GM12878 (cell line): ENCODE data around the gene VASP. TPM values are rescaled to one million over a fixed set of nuclear protein-coding genes. Genes with fewer than 3 reads are reported as not detected.

Source experiments
- ATAC-seq: fragments of 200-7000 bp; cut with Tn5 transposase; 3 replicates; pipeline ENCODE4 v1.9.1; 2020; ENCODE audit warnings: mild to moderate bottlenecking, moderate library complexity
- BruUV-seq: library from RNA; stranded (reverse); fragments of 400-500 nt; replicated peaks from 2 replicates; lab custom pipeline; 2021; lab: Mats Ljungman, UMichigan
- CTCF ChIA-PET: fragments of 300-600 bp; sonication (Branson Sonifier 250); formaldehyde crosslinking; extraction: SDS; loops from one replicate; lab custom pipeline; 2021; ENCODE audit warnings: inconsistent platforms; lab: Yijun Ruan, JAX
- POLR2A ChIA-PET: fragments of 350-600 bp; formaldehyde crosslinking; extraction: SDS; loops from one replicate; lab custom pipeline; 2021; ENCODE audit warnings: inconsistent platforms; lab: Charles Lee
- RAD21 ChIA-PET: fragments of 300-600 bp; sonication (Branson Sonifier 250); formaldehyde crosslinking; loops from one replicate; lab custom pipeline; 2023; ENCODE audit warnings: antibody characterized with exemption; ENCODE audit not compliant: unreplicated experiment; lab: Charles Lee
- SMC1A ChIA-PET: fragments of 300-600 bp; sonication (Branson Sonifier 250); formaldehyde crosslinking; loops from one replicate; lab custom pipeline; 2023; ENCODE audit not compliant: unreplicated experiment, uncharacterized antibody; lab: Charles Lee
- DNase-seq: peaks from one replicate; pipeline ENCODE4 v3.0.0-alpha.2; 2011; ENCODE audit warnings: low read depth, low spot score
- FAIRE-seq: peaks from 3 replicates; lab custom pipeline; 2011; peaks lifted over from hg19 to GRCh38; lab: Jason Lieb, UNC
- H2AFZ ChIP-seq: 2 replicates; pipeline ENCODE4 v1.6.0; 2011; ENCODE audit warnings: low read depth, low read length, control low read depth; ENCODE audit not compliant: control insufficient read depth
- H3K27ac ChIP-seq: 2 replicates; pipeline ENCODE4 v1.5.1; 2011; ENCODE audit warnings: control low read depth; ENCODE audit not compliant: control insufficient read depth, insufficient read depth
- H3K27me3 ChIP-seq, 2 experiments: replicated peaks in 1 of 2; 2 replicates each; pipeline versions ENCODE4 v1.6.0 to v1.6.1; 2011; ENCODE audit warnings: low read length in 1 of 2; ENCODE audit not compliant: control insufficient read depth in 2 of 2, insufficient read depth in 2 of 2
- H3K36me3 ChIP-seq, 2 experiments: 2 replicates each; pipeline ENCODE4 v1.5.1; 2011; ENCODE audit warnings: low read length in 1 of 2; ENCODE audit not compliant: control insufficient read depth in 2 of 2, insufficient read depth in 2 of 2
- H3K4me1 ChIP-seq: 2 replicates; pipeline ENCODE4 v1.6.1; 2011; ENCODE audit warnings: mild to moderate bottlenecking, low read length, moderate library complexity, mixed read lengths; ENCODE audit not compliant: control insufficient read depth, insufficient read depth
- H3K4me2 ChIP-seq: 2 replicates; pipeline ENCODE4 v1.6.0; 2011; ENCODE audit warnings: control low read depth; ENCODE audit not compliant: control insufficient read depth, insufficient read depth
- H3K4me3 ChIP-seq: fragments of 200-600 bp; sonication (generic); 2 replicates; pipeline ENCODE4 v1.5.1; 2016
- H3K79me2 ChIP-seq: 2 replicates; pipeline ENCODE4 v1.6.0; 2011; ENCODE audit warnings: low read length; ENCODE audit not compliant: control insufficient read depth, insufficient read depth
- H3K9ac ChIP-seq: 2 replicates; pipeline ENCODE4 v1.8.0; 2011; ENCODE audit warnings: low read length, control low read depth, mixed read lengths; ENCODE audit not compliant: control insufficient read depth, insufficient read depth
- H3K9me3 ChIP-seq: replicated peaks from 3 replicates; pipeline ENCODE4 v1.5.1; 2011; ENCODE audit warnings: mild to moderate bottlenecking, low read length; ENCODE audit not compliant: control insufficient read depth, insufficient read depth
- H4K20me1 ChIP-seq: 2 replicates; pipeline ENCODE4 v1.6.0; 2011; ENCODE audit not compliant: control insufficient read depth, insufficient read depth
- NFXL1 ChIP-seq: fragments of 450-650 bp; IDR thresholded peaks from 2 replicates; pipeline ENCODE4 v1.6.1; 2017; ENCODE audit warnings: antibody characterized with exemption, mild to moderate bottlenecking, borderline replicate concordance
- ZBTB40 ChIP-seq: fragments of 450-650 bp; IDR thresholded peaks from 2 replicates; pipeline ENCODE4 v1.6.1; 2016; ENCODE audit warnings: mild to moderate bottlenecking, moderate library complexity, borderline replicate concordance
- WGBS: methylation state at CpG from one replicate; pipeline ENCODE4 v1.1.6; 2016; ENCODE audit warnings: low lambda C conversion rate; ENCODE audit not compliant: insufficient replicate concordance, insufficient coverage; ENCODE audit errors: missing lambda C conversion rate; 5-methylcytosine and 5-hydroxymethylcytosine counted together
- in situ Hi-C: fragments of 300-500 bp; cut with MboI; formaldehyde crosslinking; loops from 9 replicates; pipeline ENCODE4 v1.14.3; 2018; ENCODE audit warnings: mixed read lengths
- intact Hi-C: fragments of 100-400 bp; cut with micrococcal nuclease; formaldehyde crosslinking; loops from one replicate; pipeline ENCODE4 v1.14.2; 2022; ENCODE audit not compliant: unreplicated experiment
- polyA plus RNA-seq, 11 experiments: library from polyadenylated mRNA; depleted of rRNA in 4 of 11; unstranded in 6 of 11; stranded (reverse) in 5 of 11; fragments of >200 nt; fragmentation: Nextera tagmentation in 4 of 11; fragmentation: Illumina TruSeq in 1 of 11; extraction: Ambion mirVana in 4 of 11; extraction: Trizol in 1 of 11; gene quantifications; 1 replicate in 1 of 11; 2 replicates in 10 of 11; pipeline versions ENCODE4 v1.2.1 to v1.2.3, GENCODE V29; 2011 to 2016; ENCODE audit warnings: inconsistent platforms in 2 of 11, missing spikeins in 2 of 11, low read depth in 1 of 11
- total RNA-seq, 4 experiments: library from RNA; depleted of rRNA in 3 of 4; stranded (reverse); fragments of >200 nt in 3 of 4; fragmentation: Illumina TruSeq in 1 of 4; extraction: Trizol in 1 of 4; gene quantifications; 2 replicates each; pipeline versions ENCODE4 v1.2.1 to v1.2.3, GENCODE V29; 2013 to 2021

The VASP gene
- total and polyA plus RNA-seq, 10 of the 15 experiments (the other 5 are each of a cell fraction or from before 2014, with no cell fraction given), result 19.5 to 298 (median 84.8) TPM

- CTCF ChIA-PET, result interaction anchor here (0.6 to 1.7 kb wide), 2 partner anchors 11 to 16 kb away, joined by 4 read pairs; no protein-coding TSS in a partner anchor
- Histone ChIP-seq H3K9ac (no peak overlapping the region), H2AFZ (no peak overlapping the region), H3K4me2 (no peak overlapping the region), H4K20me1 (no peaks in the 10 kb centered on the region), H3K4me1 (peaks cover 24% of the 10 kb centered on the region), H3K36me3 (no peaks in the 10 kb centered on the region), H3K79me2 (no peaks in the 10 kb centered on the region), H3K9me3 (no peaks in the 10 kb centered on the region), H3K27ac (no peak overlapping the region), H3K4me3 (no peak overlapping the region), H3K27me3 (no peaks in the 10 kb centered on the region)
- intact Hi-C loops, result no loop called here
- DNase-seq (no peak), FAIRE-seq (no peak), ATAC-seq (no peak)
- TF ChIP-seq NFXL1, result no peak
- peak; percentile 27; the same call in 1 of the 2 replicates for TF ChIP-seq ZBTB40
- SMC1A ChIA-PET, result no interaction called here
- 64% methylated on average over 10 of the region's 10 CpGs for WGBS
- no TSS peak for BruUV-seq
- POLR2A ChIA-PET, result no interaction called here
- in situ Hi-C loops, result no loop called here
- RAD21 ChIA-PET, result interaction anchor here (0.8 kb wide), 1 partner anchor 62 kb away, joined by 3 read pairs; no protein-coding TSS in a partner anchor
These were observed 40.0 kb downstream of the VASP start for GRCh38 chr19:45547211-45547770.
